HepG2 (cell line): Measurements from ENCODE around the gene UBTD2. TPM values are rescaled to one million over a fixed set of nuclear protein-coding genes. Genes with fewer than 3 reads are reported as not detected.
A peak's percentile ranks its signal among the peaks of the same experiment; 100 is the strongest.

ENCODE experiments used
- ATAC-seq: fragments of 200-7000 bp; cut with Tn5 transposase; 3 replicates; pipeline ENCODE4 v1.9.1; 2020; ENCODE audit warnings: mild to moderate bottlenecking, moderate library complexity
- BruUV-seq: library from RNA; stranded (reverse); fragments of 400-500 nt; replicated peaks from 2 replicates; lab custom pipeline; 2021; lab: Mats Ljungman, UMichigan
- CTCF ChIA-PET: fragments of 300-600 bp; formaldehyde crosslinking; extraction: SDS; loops from one replicate; lab custom pipeline; 2021; ENCODE audit warnings: low total read pairs, inconsistent platforms, low intra/inter-chr PET ratio; lab: Yijun Ruan, JAX
- POLR2A ChIA-PET: fragments of 350-600 bp; sonication (Branson Sonifier 250); formaldehyde crosslinking; loops from one replicate; lab custom pipeline; 2020; ENCODE audit warnings: antibody characterized with exemption, inconsistent platforms; lab: Yijun Ruan, JAX
- DNase-seq: peaks from one replicate; pipeline ENCODE4 v3.0.0-alpha.2; 2015; ENCODE audit warnings: low spot score
- FAIRE-seq: peaks from 3 replicates; lab custom pipeline; 2011; peaks lifted over from hg19 to GRCh38; lab: Jason Lieb, UNC
- H2AFZ ChIP-seq: one replicate; pipeline ENCODE4 v1.6.1; 2011; ENCODE audit warnings: low read length, inconsistent platforms
- H3K27ac ChIP-seq: fragments of 300-600 bp; 3 replicates; pipeline ENCODE4 v1.8.0; 2011; ENCODE audit warnings: mixed run types, mild to moderate bottlenecking, mixed read lengths, low read length, inconsistent platforms; ENCODE audit not compliant: insufficient read depth; ENCODE audit errors: extremely low read length
- H3K27me3 ChIP-seq, 2 experiments: fragments of 200-600 bp in 1 of 2; 2 replicates in 1 of 2; 3 replicates in 1 of 2; pipeline versions ENCODE4 v1.6.0 to v1.8.0; 2011; ENCODE audit warnings: low read length in 2 of 2, mild to moderate bottlenecking in 2 of 2, moderate library complexity in 2 of 2, inconsistent platforms in 1 of 2; ENCODE audit not compliant: insufficient read depth in 2 of 2, control insufficient read depth in 1 of 2
- H3K36me3 ChIP-seq, 2 experiments: fragments of 200-600 bp in 1 of 2; replicated peaks in 1 of 2; 2 replicates in 1 of 2; 3 replicates in 1 of 2; pipeline versions ENCODE4 v1.5.1 to v1.8.0; 2011; ENCODE audit warnings: low read length in 2 of 2, inconsistent platforms in 1 of 2; ENCODE audit not compliant: insufficient read depth in 2 of 2, control insufficient read depth in 1 of 2
- H3K4me1 ChIP-seq: 2 replicates; pipeline ENCODE4 v1.5.1; 2012; ENCODE audit warnings: low read length, inconsistent platforms; ENCODE audit not compliant: insufficient read depth
- H3K4me2 ChIP-seq: 2 replicates; pipeline ENCODE4 v1.6.0; 2011; ENCODE audit warnings: low read depth, low read length, inconsistent platforms
- H3K4me3 ChIP-seq, 3 experiments: fragments of 200-600 bp in 1 of 3; sonication (generic), shearing (Covaris generic) in 1 of 3; replicated peaks in 1 of 3; 2 replicates each; pipeline ENCODE4 v1.5.1; 2011 to 2016; ENCODE audit warnings: low read length in 3 of 3, inconsistent platforms in 2 of 3, low read depth in 2 of 3, mild to moderate bottlenecking in 2 of 3, control low read depth in 1 of 3, mixed read lengths in 1 of 3; ENCODE audit not compliant: insufficient read depth in 1 of 3
- H3K79me2 ChIP-seq: one replicate; pipeline ENCODE4 v1.6.1; 2011; ENCODE audit warnings: low read length, inconsistent platforms; ENCODE audit not compliant: insufficient read depth
- H3K9ac ChIP-seq: 2 replicates; pipeline ENCODE4 v1.6.0; 2011; ENCODE audit warnings: mild to moderate bottlenecking, low read depth, low read length, inconsistent platforms; ENCODE audit not compliant: insufficient read depth
- H3K9me3 ChIP-seq: 2 replicates; pipeline ENCODE4 v1.5.1; 2012; ENCODE audit warnings: mild to moderate bottlenecking, low read length
- H4K20me1 ChIP-seq: 2 replicates; pipeline ENCODE4 v1.6.0; 2011; ENCODE audit warnings: inconsistent platforms, mild to moderate bottlenecking, low read length, moderate library complexity; ENCODE audit not compliant: insufficient read depth
- IKZF1 ChIP-seq: fragments of 450-650 bp; IDR thresholded peaks from 2 replicates; pipeline ENCODE4 v1.7.1; 2016
- KLF12 ChIP-seq: sonication (generic); formaldehyde crosslinking; IDR thresholded peaks from 2 replicates; pipeline ENCODE4 v1.4.0; 2020; ENCODE audit warnings: missing genetic modification reagents, borderline replicate concordance
- ZNF263 ChIP-seq: sonication (generic); formaldehyde crosslinking; IDR thresholded peaks from 2 replicates; pipeline ENCODE4 v1.4.0; 2020; ENCODE audit warnings: missing genetic modification reagents
- WGBS: methylation state at CpG from one replicate; pipeline ENCODE4 v1.1.6; 2017; ENCODE audit warnings: low lambda C conversion rate; 5-methylcytosine and 5-hydroxymethylcytosine counted together
- in situ Hi-C: cut with HindIII; loops from 2 replicates; pipeline ENCODE4 v1.10.0; 2017; ENCODE audit warnings: low pct_unique_long_range_greater_than_20kb; ENCODE audit not compliant: extremely low pct_ligation_motif_present
- intact Hi-C: fragments of 100-400 bp; cut with micrococcal nuclease; formaldehyde crosslinking; loops from one replicate; pipeline ENCODE4 v1.10.0; 2022; ENCODE audit not compliant: unreplicated experiment
- polyA plus RNA-seq, 8 experiments: library from polyadenylated mRNA; depleted of rRNA in 3 of 8; stranded (reverse) in 7 of 8; unstranded in 1 of 8; fragments of >200 nt; fragmentation: Illumina TruSeq in 4 of 8; extraction: Trizol in 4 of 8; gene quantifications; 2 replicates each; pipeline versions ENCODE4 v1.2.1 to v1.2.3, GENCODE V29; 2011 to 2016; ENCODE audit warnings: low read depth in 4 of 8, missing spikeins in 1 of 8, mixed read lengths in 1 of 8; ENCODE audit not compliant: insufficient read depth in 1 of 8
- total RNA-seq, 5 experiments: library from RNA; depleted of rRNA; stranded (reverse); fragments of >200 nt; fragmentation: Illumina TruSeq; extraction: Trizol; gene quantifications; 2 replicates each; pipeline ENCODE4 v1.2.3, GENCODE V29; 2016; ENCODE audit warnings: low read depth in 1 of 5
- TF ChIP-seq, protein P1 (sequence below): sonication (generic); formaldehyde crosslinking; conservative IDR thresholded peaks from 2 replicates; pipeline ENCODE4 v1.4.0; 2020; ENCODE audit warnings: missing genetic modification reagents
- TF ChIP-seq, protein P2 (sequence below): sonication (generic); formaldehyde crosslinking; IDR thresholded peaks from 2 replicates; pipeline ENCODE4 v1.5.0; 2020; ENCODE audit warnings: mild to moderate bottlenecking, missing genetic modification reagents, moderate library complexity

UBTD2 gene
- total and polyA plus RNA-seq, 2 of the 13 experiments (the other 11 are each of a cell fraction or from before 2014, with no cell fraction given) = 15.2 to 24.1 TPM

DNA sequence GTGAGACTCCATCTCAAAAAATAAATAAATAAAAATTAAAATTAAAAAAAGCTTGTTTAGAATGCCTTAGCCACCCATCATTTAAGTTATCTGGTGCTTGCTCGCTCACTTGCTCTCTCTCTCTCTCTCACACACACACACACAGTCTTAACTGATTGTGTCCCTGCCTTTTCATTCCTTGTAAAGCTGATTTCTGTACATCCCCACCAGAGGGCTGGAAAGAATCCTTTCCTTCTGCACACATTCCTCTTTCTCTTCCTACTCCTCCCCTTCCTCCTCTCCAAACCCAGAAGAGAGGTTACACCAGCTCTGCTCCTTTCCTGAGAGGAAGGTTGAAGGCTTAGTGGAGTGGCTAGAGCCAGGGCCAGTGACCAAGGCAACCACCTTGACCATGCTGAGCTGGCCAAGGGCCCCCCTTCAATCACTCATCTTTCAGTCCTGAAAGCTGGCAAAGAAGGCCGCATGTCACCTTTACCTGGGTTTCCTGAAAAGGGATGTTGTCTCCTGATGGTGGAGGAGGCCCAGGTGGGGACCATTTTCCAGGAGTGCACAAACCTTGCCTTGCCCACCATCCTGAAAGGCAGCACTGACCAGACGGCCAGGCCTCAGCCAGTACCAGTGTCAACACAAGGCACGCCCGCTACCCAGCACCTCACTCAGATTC is 121.1 kb downstream of the UBTD2 start:
- over 99% methylated on average over 4 of the region's 5 CpGs for WGBS
- no peaks in the 10 kb centered on the region for H3K36me3 ChIP-seq
- no TSS peak for BruUV-seq
- no peak overlapping the region for H2AFZ ChIP-seq
- in situ Hi-C loops (no loop called here), intact Hi-C loops (no loop called here)
- H3K27ac ChIP-seq = no peak overlapping the region
- ATAC-seq (peak; percentile 12; the same call in 1 of the 3 replicates), FAIRE-seq (no peak), DNase-seq (peak; percentile 30)
- H3K4me1 ChIP-seq = peaks cover 41% of the 10 kb centered on the region
- H3K79me2 ChIP-seq = no peaks in the 10 kb centered on the region
- CTCF ChIA-PET = interaction anchor here (1.2 kb wide), 1 partner anchor 26 kb away, joined by 5 read pairs; the partner anchor contains the start of gene STK10
- POLR2A ChIA-PET = interaction anchor here (4.1 to 4.9 kb wide), 2 partner anchors 12 to 26 kb away, joined by 19 to 65 read pairs; partner anchors contain the start of gene STK10
- TF ChIP-seq ZNF263 (CRISPR knock-in tag) (peak; percentile 77), IKZF1 (no peak), KLF12 (CRISPR knock-in tag) (no peak)
- TF ChIP-seq, protein P1, sequence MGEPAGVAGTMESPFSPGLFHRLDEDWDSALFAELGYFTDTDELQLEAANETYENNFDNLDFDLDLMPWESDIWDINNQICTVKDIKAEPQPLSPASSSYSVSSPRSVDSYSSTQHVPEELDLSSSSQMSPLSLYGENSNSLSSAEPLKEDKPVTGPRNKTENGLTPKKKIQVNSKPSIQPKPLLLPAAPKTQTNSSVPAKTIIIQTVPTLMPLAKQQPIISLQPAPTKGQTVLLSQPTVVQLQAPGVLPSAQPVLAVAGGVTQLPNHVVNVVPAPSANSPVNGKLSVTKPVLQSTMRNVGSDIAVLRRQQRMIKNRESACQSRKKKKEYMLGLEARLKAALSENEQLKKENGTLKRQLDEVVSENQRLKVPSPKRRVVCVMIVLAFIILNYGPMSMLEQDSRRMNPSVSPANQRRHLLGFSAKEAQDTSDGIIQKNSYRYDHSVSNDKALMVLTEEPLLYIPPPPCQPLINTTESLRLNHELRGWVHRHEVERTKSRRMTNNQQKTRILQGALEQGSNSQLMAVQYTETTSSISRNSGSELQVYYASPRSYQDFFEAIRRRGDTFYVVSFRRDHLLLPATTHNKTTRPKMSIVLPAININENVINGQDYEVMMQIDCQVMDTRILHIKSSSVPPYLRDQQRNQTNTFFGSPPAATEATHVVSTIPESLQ (CRISPR knock-in tag) = no peak
- TF ChIP-seq, protein P2, sequence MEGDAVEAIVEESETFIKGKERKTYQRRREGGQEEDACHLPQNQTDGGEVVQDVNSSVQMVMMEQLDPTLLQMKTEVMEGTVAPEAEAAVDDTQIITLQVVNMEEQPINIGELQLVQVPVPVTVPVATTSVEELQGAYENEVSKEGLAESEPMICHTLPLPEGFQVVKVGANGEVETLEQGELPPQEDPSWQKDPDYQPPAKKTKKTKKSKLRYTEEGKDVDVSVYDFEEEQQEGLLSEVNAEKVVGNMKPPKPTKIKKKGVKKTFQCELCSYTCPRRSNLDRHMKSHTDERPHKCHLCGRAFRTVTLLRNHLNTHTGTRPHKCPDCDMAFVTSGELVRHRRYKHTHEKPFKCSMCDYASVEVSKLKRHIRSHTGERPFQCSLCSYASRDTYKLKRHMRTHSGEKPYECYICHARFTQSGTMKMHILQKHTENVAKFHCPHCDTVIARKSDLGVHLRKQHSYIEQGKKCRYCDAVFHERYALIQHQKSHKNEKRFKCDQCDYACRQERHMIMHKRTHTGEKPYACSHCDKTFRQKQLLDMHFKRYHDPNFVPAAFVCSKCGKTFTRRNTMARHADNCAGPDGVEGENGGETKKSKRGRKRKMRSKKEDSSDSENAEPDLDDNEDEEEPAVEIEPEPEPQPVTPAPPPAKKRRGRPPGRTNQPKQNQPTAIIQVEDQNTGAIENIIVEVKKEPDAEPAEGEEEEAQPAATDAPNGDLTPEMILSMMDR = 0 out of 2 replicates have a peak, but pooled peaks have one; percentile 7
- no peak overlapping the region for H3K9ac ChIP-seq
- H3K4me3 ChIP-seq = no peak overlapping the region
- H3K9me3 ChIP-seq = no peaks in the 10 kb centered on the region
- H3K27me3 ChIP-seq = no peaks in the 10 kb centered on the region
- H4K20me1 ChIP-seq = no peaks in the 10 kb centered on the region
- no peak overlapping the region for H3K4me2 ChIP-seq
